Gastroesophageal sphincter (tissue), 4 donors: ENCODE results near the gene NPIPA5. TPM values are rescaled to one million over a fixed set of nuclear protein-coding genes. Genes with fewer than 3 reads are reported as not detected.
"Not testable (repeated sequence)": the region's sequence is repeated elsewhere in the genome, so short reads cannot be mapped to it uniquely, and the experiment has no call there.

Experiments
- ATAC-seq: fragments of 150-250 bp; one replicate; pipeline ENCODE4 v1.9.1; 2016; ENCODE audit warnings: mild to moderate bottlenecking, moderate library complexity
- H3K27ac ChIP-seq, 4 donors: fragments of 200-600 bp; sonication (generic) in 3 of 4; 1 replicate in 3 of 4; 2 replicates in 1 of 4; pipeline ENCODE4 v1.5.1; 2016 to 2019
- H3K27me3 ChIP-seq: fragments of 200-600 bp; sonication (generic); one replicate; pipeline ENCODE4 v1.5.1; 2019
- H3K36me3 ChIP-seq, 2 donors: fragments of 200-600 bp; sonication (generic); one replicate each; pipeline ENCODE4 v1.5.1; 2019; ENCODE audit warnings: control low read depth in 1 of 2
- H3K4me1 ChIP-seq, 3 donors: fragments of 200-600 bp; sonication (generic); 1 replicate in 2 of 3; 2 replicates in 1 of 3; pipeline ENCODE4 v1.5.1; 2016 to 2019; ENCODE audit warnings: control low read depth in 2 of 3
- H3K4me3 ChIP-seq, 2 donors: fragments of 200-600 bp; sonication (generic); one replicate each; pipeline ENCODE4 v1.5.1; 2019; ENCODE audit warnings: mild to moderate bottlenecking in 1 of 2, moderate library complexity in 1 of 2
- H3K9me3 ChIP-seq, 3 donors: fragments of 200-600 bp; sonication (generic); one replicate each; pipeline ENCODE4 v1.5.1; 2017 to 2019; ENCODE audit warnings: control low read depth in 2 of 3
- CTCF ChIP-seq, 4 experiments: fragments of 200-600 bp in 2 of 4; fragments of 450-650 bp in 2 of 4; sonication (generic) in 1 of 4; IDR thresholded peaks; one replicate each; pipeline ENCODE4 v1.5.1; 2017 to 2019; ENCODE audit warnings: antibody characterized with exemption in 4 of 4, mild to moderate bottlenecking in 2 of 4, moderate library complexity in 2 of 4
- EP300 ChIP-seq: sonication (generic); formaldehyde crosslinking; IDR thresholded peaks from one replicate; pipeline ENCODE4 v1.6.1; 2017; ENCODE audit warnings: antibody characterized with exemption, mild to moderate bottlenecking
- POLR2A ChIP-seq, 2 donors: fragments of 450-650 bp; IDR thresholded peaks; one replicate each; pipeline ENCODE4 v1.6.1; 2017; ENCODE audit warnings: antibody characterized with exemption in 2 of 2, mild to moderate bottlenecking in 2 of 2, moderate library complexity in 1 of 2
- POLR2AphosphoS5 ChIP-seq: sonication (generic); formaldehyde crosslinking; IDR thresholded peaks from one replicate; pipeline ENCODE4 v1.6.1; 2017; ENCODE audit warnings: antibody characterized with exemption
- WGBS, 2 donors: methylation state at CpG; one replicate each; pipeline ENCODE4 v1.1.5; 2018; ENCODE audit warnings: low coverage in 1 of 2; 5-methylcytosine and 5-hydroxymethylcytosine counted together
- total RNA-seq, 4 donors: library from RNA; depleted of rRNA; stranded (reverse); fragments of >200 nt; gene quantifications; one replicate each; pipeline ENCODE4 v1.1.0, GENCODE V29; 2016

The NPIPA5 gene
- total RNA-seq, 4 donors from 2014 or later = 8.6 to 37.6 (median 16.6) TPM

DNA sequence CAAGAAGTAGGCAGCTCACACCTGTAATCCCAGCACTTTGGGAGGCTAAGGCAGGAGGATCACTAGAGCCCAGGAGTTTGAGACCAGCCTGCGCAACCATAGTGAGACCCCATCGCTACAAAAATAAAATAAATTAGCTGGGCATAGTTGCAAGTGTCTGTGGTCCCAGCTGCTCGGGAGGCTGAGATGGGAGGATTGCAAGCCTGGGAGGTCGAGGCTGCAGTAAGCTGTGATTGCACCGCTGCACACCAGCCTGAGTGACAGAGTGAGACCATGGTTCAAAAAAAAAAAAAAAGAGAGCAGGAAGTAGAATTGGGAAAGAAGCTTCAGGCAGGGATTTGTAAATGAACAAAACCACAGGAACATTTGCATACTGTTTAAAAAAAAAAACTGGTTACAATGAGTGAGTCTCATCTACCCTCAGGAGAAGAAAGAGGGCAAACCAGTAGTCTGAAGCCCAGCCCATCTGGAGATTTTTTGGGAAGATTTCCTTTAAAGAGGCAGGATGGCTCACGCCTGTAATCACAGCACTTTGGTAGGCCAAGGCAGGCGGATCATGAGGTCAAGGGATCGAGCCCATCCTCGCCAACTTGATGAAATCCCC, 25.4 kb upstream of the NPIPA5 start:
- no peak for TF ChIP-seq POLR2AphosphoS5
- TF ChIP-seq CTCF (IDR thresholded peaks at IDR 0.05) = no peak
- no peak for TF ChIP-seq POLR2A (IDR thresholded peaks at IDR 0.05)
- Histone ChIP-seq H3K36me3 (peaks cover 0 to 25% of the 10 kb centered on the region in 2 donors), H3K4me3 (no peak overlapping the region), H3K27ac (no peak overlapping the region), H3K4me1 (peaks cover 0 to 15% (median 0%) of the 10 kb centered on the region in 3 donors), H3K9me3 (no peaks in the 10 kb centered on the region), H3K27me3 (no peaks in the 10 kb centered on the region)
- ATAC-seq = no peak
- 89 to 92% methylated on average over 5 to 8 of the region's 9 CpGs for WGBS, 2 donors

- Histone ChIP-seq H3K27ac (no peak overlapping the region), H3K27me3 (no peaks in the 10 kb centered on the region), H3K36me3 (peaks cover 0 to 25% of the 10 kb centered on the region in 2 donors), H3K4me3 (no peak overlapping the region), H3K9me3 (no peaks in the 10 kb centered on the region), H3K4me1 (peaks cover 0 to 15% (median 0%) of the 10 kb centered on the region in 3 donors)
- no peak for ATAC-seq
- TF ChIP-seq EP300 (no peak), POLR2AphosphoS5 (no peak), POLR2A (IDR thresholded peaks at IDR 0.05) (no peak), CTCF (IDR thresholded peaks at IDR 0.05) (no peak)
- WGBS, 2 donors = 98 to 100% methylated on average over 1 to 3 of the region's 3 CpGs
These were observed 23.9 kb upstream of the NPIPA5 start for GRCh38 chr16:15401972-15402371.

DNA sequence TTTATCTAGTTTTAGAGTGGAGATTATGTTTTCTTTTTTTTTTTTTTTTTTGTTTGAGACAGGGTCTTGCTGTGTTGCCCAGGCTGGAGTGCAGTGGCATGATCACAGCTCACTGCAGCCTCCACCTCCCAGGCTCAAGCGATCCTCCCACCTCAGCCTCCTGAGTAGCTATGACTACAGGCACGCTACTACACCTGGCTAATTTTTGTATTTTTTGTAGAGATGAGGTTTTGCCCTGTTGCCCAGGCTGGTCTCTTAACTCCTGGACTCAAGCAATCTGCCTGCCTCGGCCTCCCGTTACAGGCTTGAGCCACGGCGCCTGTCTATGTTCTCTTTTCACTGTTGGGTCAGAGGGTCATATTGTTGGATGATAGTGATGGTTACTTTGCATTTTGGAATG, 22.2 kb upstream of the NPIPA5 start:
- H3K4me1 ChIP-seq = peaks cover 0 to 30% (median 0%) of the 10 kb centered on the region in 3 donors
- not testable (repeated sequence) for H3K4me3 ChIP-seq, H3K27ac ChIP-seq, H3K27me3 ChIP-seq, H3K9me3 ChIP-seq, ATAC-seq
- WGBS, 2 donors = 90 to 96% methylated on average over 4 to 6 of the region's 6 CpGs
- peaks cover 0 to 25% of the 10 kb centered on the region in 2 donors for H3K36me3 ChIP-seq

DNA sequence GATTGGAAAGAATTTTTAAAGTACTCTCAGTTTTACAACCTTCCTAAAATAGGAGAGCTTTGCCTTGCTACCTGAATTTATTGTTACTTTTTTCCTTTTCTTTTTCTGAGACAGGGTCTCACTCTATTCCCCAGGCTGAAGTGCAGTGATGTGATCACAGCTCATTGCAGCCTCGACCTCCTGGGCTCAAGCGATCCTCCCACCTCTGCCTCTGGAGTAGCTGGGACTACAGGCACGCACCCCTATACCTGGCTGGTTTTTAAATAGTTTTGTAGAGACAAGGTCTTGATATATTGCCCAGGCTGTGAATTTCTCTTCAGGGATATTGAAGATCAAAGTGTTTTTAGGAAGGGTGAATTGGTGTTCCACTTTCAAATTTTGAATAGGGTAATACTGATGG, 21.2 kb upstream of the NPIPA5 start:
- H3K9me3 ChIP-seq = no peaks in the 10 kb centered on the region
- TF ChIP-seq CTCF (IDR thresholded peaks at IDR 0.05) (no peak), POLR2A (IDR thresholded peaks at IDR 0.05) (no peak), POLR2AphosphoS5 (no peak), EP300 (no peak)
- 90% methylated on average over 2 of the region's 3 CpGs; no CpG with 5 or more reads in 1 of the 2 donors for WGBS, 2 donors
- ATAC-seq = no peak
- H3K4me3 ChIP-seq = no peak overlapping the region
- H3K4me1 ChIP-seq = peaks cover 0 to 25% (median 0%) of the 10 kb centered on the region in 3 donors
- peaks cover 0 to 25% of the 10 kb centered on the region in 2 donors for H3K36me3 ChIP-seq
- no peak overlapping the region for H3K27ac ChIP-seq
- H3K27me3 ChIP-seq = no peaks in the 10 kb centered on the region

- Histone ChIP-seq H3K9me3 (no peaks in the 10 kb centered on the region), H3K27me3 (no peaks in the 10 kb centered on the region), H3K36me3 (peaks cover 0 to 21% of the 10 kb centered on the region in 2 donors), H3K27ac (no peak overlapping the region), H3K4me1 (peaks cover 0 to 20% (median 0%) of the 10 kb centered on the region in 3 donors), H3K4me3 (no peak overlapping the region)
- WGBS, 2 donors = 65 to 82% methylated on average over 5 to 12 of the region's 14 CpGs
- no peak for ATAC-seq
- TF ChIP-seq POLR2AphosphoS5 (no peak), CTCF (IDR thresholded peaks at IDR 0.05) (no peak), POLR2A (IDR thresholded peaks at IDR 0.05) (no peak)
These were observed 20.7 kb upstream of the NPIPA5 start for GRCh38 chr16:15398618-15399316.
